Testis (tissue), 3 donors: ENCODE data around the gene SIRT6. TPM values are rescaled to one million over a fixed set of nuclear protein-coding genes. Genes with fewer than 3 reads are reported as not detected.
"Not testable (repeated sequence)": the region's sequence is repeated elsewhere in the genome, so short reads cannot be mapped to it uniquely, and the experiment has no call there.

Source experiments
- DNase-seq: peaks from one replicate; pipeline ENCODE4 v3.0.0-alpha.2; 2019
- H3K27ac ChIP-seq, 2 donors: fragments of 200-600 bp; sonication (generic); one replicate each; pipeline ENCODE4 v1.5.1; 2019
- H3K27me3 ChIP-seq: fragments of 200-600 bp; sonication (generic); one replicate; pipeline ENCODE4 v1.5.1; 2019
- H3K36me3 ChIP-seq: fragments of 200-600 bp; sonication (generic); one replicate; pipeline ENCODE4 v1.5.1; 2017; ENCODE audit warnings: low read depth; ENCODE audit errors: missing control alignments
- H3K4me1 ChIP-seq: fragments of 200-600 bp; sonication (generic); one replicate; pipeline ENCODE4 v1.5.1; 2019
- H3K4me3 ChIP-seq, 2 donors: fragments of 200-600 bp; sonication (generic); one replicate each; pipeline ENCODE4 v1.5.1; 2017 to 2019
- H3K9me3 ChIP-seq: fragments of 200-600 bp; sonication (generic); one replicate; pipeline ENCODE4 v1.5.1; 2017
- POLR2A ChIP-seq: fragments of 450-650 bp; IDR thresholded peaks from one replicate; pipeline ENCODE4 v1.6.1; 2017; ENCODE audit warnings: antibody characterized with exemption, mild to moderate bottlenecking, moderate library complexity
- WGBS, 2 donors: methylation state at CpG; one replicate each; pipeline ENCODE4 v1.1.5; 2018; 5-methylcytosine and 5-hydroxymethylcytosine counted together
- intact Hi-C: fragments of 100-400 bp; cut with DNase I; formaldehyde crosslinking; loops from one replicate; pipeline ENCODE4 v1.15.1; 2023; ENCODE audit warnings: low total_unique reads
- polyA plus RNA-seq: library from polyadenylated mRNA; stranded (reverse); fragments of 350-450 nt; fragmentation: Illumina TruSeq; extraction: RNeasy Lipid Tissue Mini Kit (QIAGEN cat#74804); gene quantifications from one replicate; pipeline ENCODE4 v1.2.3, GENCODE V29; 2014; ENCODE audit warnings: low read depth, low replicate concordance; ENCODE audit not compliant: insufficient read depth
- total RNA-seq, 2 donors: library from RNA; depleted of rRNA; stranded (reverse); fragments of >200 nt; gene quantifications; one replicate each; pipeline ENCODE4 v1.2.3, GENCODE V29; 2016
- TF ChIP-seq, protein P1 (sequence below), 3 experiments: fragments of 450-650 bp in 2 of 3; fragments of 200-600 bp in 1 of 3; sonication (generic) in 1 of 3; IDR thresholded peaks; one replicate each; pipeline ENCODE4 v1.5.1; 2016 to 2019; ENCODE audit warnings: antibody characterized with exemption in 3 of 3, mild to moderate bottlenecking in 2 of 3, moderate library complexity in 1 of 3

SIRT6 gene
- total and polyA plus RNA-seq, 3 donors from 2014 or later: 14.7 to 29.2 (median 22.0) TPM

DNA sequence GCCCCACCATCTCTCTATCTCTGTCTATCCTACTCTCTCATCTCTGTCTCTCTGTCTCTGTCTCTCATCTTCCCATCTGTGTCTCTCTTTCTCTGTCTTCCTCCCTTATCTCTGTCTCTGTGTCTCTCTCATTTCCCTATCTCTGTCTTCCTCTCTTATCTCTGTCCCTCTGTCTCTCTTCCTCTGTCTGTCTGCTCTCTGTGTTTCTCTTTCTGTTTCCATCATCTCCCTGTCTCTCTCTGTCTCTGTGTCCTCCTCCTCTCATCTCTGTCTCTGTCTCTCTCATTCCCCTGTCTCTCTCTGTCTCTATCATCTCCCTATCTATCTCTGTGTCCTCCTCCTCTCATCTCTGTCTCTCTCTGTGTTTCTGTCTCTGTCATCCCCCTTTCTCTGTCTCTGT, 45.4 kb upstream of the SIRT6 start:
- Histone ChIP-seq H3K4me1 (peaks cover 6% of the 10 kb centered on the region), H3K4me3 (no peak overlapping the region), H3K9me3 (no peaks in the 10 kb centered on the region), H3K27ac (no peak overlapping the region), H3K27me3 (no peaks in the 10 kb centered on the region), H3K36me3 (no peaks in the 10 kb centered on the region)
- TF ChIP-seq, protein P1, sequence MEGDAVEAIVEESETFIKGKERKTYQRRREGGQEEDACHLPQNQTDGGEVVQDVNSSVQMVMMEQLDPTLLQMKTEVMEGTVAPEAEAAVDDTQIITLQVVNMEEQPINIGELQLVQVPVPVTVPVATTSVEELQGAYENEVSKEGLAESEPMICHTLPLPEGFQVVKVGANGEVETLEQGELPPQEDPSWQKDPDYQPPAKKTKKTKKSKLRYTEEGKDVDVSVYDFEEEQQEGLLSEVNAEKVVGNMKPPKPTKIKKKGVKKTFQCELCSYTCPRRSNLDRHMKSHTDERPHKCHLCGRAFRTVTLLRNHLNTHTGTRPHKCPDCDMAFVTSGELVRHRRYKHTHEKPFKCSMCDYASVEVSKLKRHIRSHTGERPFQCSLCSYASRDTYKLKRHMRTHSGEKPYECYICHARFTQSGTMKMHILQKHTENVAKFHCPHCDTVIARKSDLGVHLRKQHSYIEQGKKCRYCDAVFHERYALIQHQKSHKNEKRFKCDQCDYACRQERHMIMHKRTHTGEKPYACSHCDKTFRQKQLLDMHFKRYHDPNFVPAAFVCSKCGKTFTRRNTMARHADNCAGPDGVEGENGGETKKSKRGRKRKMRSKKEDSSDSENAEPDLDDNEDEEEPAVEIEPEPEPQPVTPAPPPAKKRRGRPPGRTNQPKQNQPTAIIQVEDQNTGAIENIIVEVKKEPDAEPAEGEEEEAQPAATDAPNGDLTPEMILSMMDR (IDR thresholded peaks at IDR 0.05): no peak
- no peak for TF ChIP-seq POLR2A
- DNase-seq: no peak
- intact Hi-C loops: no loop called here

DNA sequence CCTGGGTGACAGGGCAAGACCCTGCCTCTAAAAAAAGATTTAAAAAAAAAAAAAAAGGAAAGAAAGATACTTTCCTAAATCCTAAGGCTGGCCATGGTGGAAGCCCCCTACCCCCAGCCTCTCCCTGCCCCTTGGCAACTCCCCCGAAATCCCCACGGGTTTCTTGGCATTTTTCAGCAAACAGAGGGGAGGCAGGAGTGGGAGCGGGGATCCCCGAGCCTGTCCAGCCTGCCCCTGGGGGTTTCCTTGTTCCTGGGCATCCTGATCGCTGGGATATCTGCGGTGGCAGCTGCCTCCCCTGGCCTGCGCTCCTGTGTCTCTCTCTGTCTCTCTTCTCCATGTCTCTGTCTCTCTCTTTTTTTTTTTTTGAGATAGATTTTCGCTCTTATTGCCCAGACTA, 43.5 kb upstream of the SIRT6 start:
- WGBS, 2 donors: 66 to 82% methylated on average over 8 of the region's 8 CpGs
- no peaks in the 10 kb centered on the region for H3K9me3 ChIP-seq
- H3K27me3 ChIP-seq: no peaks in the 10 kb centered on the region
- no peaks in the 10 kb centered on the region for H3K36me3 ChIP-seq
- intact Hi-C loops: no loop called here
- peaks cover 6% of the 10 kb centered on the region for H3K4me1 ChIP-seq
- TF ChIP-seq POLR2A: no peak
- TF ChIP-seq, protein P1 (IDR thresholded peaks at IDR 0.05): no peak
- DNase-seq: no peak
- no peak overlapping the region for H3K4me3 ChIP-seq
- H3K27ac ChIP-seq: no peak overlapping the region

DNA sequence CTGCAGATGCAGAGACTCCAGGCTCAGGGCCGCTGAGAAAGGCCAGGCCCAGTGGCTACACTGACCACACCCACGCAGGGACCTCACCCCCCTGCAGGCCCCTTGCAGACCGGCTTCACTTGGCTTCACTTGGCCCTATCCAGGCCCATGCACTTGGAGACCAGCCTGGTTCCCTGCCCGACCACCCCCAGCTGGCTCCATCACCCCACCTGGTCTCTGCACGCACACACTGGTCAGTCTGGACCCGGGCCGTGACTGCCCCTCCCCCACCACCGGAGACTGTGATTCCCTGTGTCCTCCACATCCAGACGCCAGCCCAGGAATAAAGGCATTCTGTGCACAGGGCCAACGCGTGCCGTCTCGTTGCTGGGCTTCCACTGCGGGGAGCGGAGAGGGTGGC, 42.1 kb upstream of the SIRT6 start:
- no peak for DNase-seq
- intact Hi-C loops: no loop called here
- TF ChIP-seq, protein P1 (IDR thresholded peaks at IDR 0.05): no peak
- TF ChIP-seq POLR2A: no peak
- H3K9me3 ChIP-seq: no peaks in the 10 kb centered on the region
- H3K4me3 ChIP-seq: no peak overlapping the region
- H3K27me3 ChIP-seq: no peaks in the 10 kb centered on the region
- H3K27ac ChIP-seq: no peak overlapping the region
- peaks cover 6% of the 10 kb centered on the region for H3K4me1 ChIP-seq
- no peaks in the 10 kb centered on the region for H3K36me3 ChIP-seq
- WGBS, 2 donors: 68 to 71% methylated on average over 10 to 15 of the region's 15 CpGs

DNA sequence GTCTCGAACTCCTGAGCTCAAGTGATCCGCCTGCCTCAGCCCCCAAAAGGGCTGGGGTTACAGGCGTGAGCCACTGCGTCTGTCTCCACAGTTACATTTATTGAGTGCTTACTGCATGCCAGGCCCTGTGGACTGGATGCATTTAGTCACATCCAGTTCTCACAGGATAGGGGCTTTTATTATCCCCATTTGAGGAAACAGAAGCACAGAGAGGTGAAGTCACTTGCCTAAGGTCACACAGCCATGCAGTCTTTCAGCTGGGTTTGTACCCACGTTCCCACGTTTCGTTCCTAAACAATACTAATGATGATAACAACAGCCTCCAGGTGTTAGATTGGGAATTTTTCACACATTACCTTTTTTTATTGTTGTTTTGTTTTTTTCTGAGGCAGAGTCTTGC, 37.8 kb upstream of the SIRT6 start:
- no peaks in the 10 kb centered on the region for H3K36me3 ChIP-seq
- no peaks in the 10 kb centered on the region for H3K4me1 ChIP-seq
- TF ChIP-seq POLR2A: no peak
- TF ChIP-seq, protein P1 (IDR thresholded peaks at IDR 0.05): no peak
- DNase-seq: no peak
- intact Hi-C loops: no loop called here
- no peaks in the 10 kb centered on the region for H3K9me3 ChIP-seq
- no peak overlapping the region for H3K27ac ChIP-seq
- 93 to 98% methylated on average over 7 of the region's 7 CpGs for WGBS, 2 donors
- no peaks in the 10 kb centered on the region for H3K27me3 ChIP-seq
- H3K4me3 ChIP-seq: no peak overlapping the region

DNA sequence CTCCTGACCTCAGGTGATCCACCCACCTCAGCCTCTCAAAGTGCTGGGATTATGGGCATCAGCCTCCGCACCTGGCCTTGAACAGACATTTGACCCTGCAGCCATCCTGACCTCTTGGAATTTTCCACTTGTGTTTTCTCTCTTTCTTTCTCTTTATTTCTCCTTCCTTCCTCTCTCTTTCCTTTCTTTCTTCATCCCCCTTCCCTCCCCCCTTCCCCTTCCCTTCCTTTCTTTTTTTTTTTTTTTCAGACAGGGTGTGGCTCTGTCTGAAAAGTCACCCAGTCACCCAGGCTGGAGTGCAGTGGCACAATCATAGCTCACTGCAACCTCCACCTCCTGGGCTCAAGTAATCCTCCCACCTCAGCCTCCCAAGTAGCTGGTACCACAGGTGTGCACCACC, 36.2 kb upstream of the SIRT6 start:
- DNase-seq, H3K27ac ChIP-seq, H3K27me3 ChIP-seq, H3K4me1 ChIP-seq, intact Hi-C loops, H3K4me3 ChIP-seq, H3K9me3 ChIP-seq, H3K36me3 ChIP-seq: not testable (repeated sequence)
- 79 to 94% methylated on average over 1 of the region's 1 CpG for WGBS, 2 donors
